Activated CD4-positive, alpha-beta T cell treated with anti-CD3 and anti-CD28 coated beads for 24 hours (primary cell): Measurements from ENCODE around the gene CACNA1C.

ENCODE experiments used
- DNase-seq, 2 donors: peaks; one replicate each; pipeline ENCODE4 v3.0.0-alpha.2; 2020; ENCODE audit warnings: low read depth in 2 of 2

Gene CACNA1C

GRCh38 chr12:2140858-2141519, 88.2 kb downstream of the CACNA1C start:
- DNase-seq: no peak

- no peak for DNase-seq
Observed at GRCh38 chr12:2142068-2142467, 89.3 kb downstream of the CACNA1C start.

DNA sequence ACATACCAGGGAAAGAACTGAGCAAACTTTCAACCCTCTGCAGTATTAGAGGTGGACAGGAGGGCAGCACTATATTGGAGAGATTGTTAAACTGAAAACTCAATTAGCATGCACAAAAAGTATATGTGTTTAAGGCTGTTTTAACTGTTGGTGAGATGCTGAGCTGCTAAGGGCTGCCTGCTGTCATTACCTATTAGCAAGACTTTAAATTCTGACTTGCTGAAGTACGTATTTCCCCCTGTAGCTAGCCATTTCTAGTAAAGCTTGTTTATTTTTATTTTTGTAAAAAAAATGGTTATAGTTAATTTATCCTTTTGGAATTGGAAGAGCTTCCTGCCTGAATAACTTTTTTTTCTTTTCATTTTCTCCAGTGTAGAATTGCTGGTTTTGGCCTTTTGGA, 92.2 kb downstream of the CACNA1C start:
- DNase-seq: no peak

- DNase-seq: no peak
Observed at GRCh38 chr12:2145433-2145998, 92.7 kb downstream of the CACNA1C start.

GRCh38 chr12:2147335-2147734, 94.5 kb downstream of the CACNA1C start:
- no peak for DNase-seq

GRCh38 chr12:2149091-2149490, 96.3 kb downstream of the CACNA1C start:
- no peak for DNase-seq

DNA sequence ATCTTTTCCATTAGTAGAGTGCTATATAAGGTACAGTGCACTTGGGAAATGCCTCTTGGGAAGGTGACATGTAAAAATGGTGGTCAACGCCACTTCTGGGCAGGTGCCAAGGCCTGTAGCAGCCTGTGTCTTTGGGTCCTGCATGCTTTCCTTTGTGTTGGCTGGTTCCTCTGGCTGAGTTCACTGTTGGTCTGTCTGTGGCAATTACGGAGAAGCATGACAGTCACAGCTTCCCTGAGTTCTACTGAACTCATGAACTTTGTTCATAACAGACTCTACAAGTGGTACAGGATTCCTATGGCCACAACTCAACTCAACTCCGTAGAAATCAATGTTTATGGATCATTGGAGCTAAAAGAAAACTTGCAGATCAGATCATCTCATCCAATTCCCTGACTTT, 98.0 kb downstream of the CACNA1C start:
- DNase-seq: no peak

DNA sequence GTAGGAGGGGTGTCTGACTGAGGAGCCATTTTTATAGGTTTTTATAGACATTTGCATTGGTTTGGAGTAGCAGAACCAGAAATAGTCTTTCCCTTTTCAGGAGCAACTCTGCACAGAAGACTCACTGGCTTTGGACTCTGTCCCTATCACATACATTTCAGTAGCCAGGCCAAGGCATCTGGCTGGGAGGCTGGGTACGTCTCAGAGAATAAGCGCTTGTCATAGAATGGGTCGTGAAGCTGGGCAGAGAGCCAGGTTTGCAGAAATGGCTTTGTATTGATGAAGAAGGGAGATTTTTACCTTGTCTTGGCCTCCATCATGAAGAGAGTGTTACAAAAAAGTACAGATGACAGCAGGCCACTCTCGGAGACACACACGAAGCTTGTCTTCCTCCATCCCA, 98.6 kb downstream of the CACNA1C start:
- no peak for DNase-seq

- DNase-seq: no peak
Observed at GRCh38 chr12:2152134-2152533, 99.3 kb downstream of the CACNA1C start.

DNA sequence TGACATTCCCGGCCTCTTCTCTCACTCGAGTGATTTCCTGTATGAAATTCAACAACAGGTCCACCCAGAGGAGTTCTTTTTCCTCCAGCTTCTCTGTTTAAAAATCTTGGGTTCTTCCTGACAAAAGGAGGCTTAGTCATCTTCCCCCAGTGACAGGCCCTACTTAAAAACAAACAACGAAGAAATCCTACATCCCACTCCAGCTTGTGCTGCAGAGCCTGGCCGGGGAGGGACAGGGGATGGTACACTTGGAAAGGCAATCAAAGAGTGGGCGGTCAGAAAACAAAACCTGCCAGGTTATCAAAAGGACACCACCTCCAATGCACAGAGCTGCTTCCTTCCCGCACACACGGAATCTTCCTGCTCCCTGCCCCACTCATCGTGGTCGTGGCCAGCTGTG, 101.3 kb downstream of the CACNA1C start:
- no peak for DNase-seq

- DNase-seq: no peak
Observed at GRCh38 chr12:2154521-2154920, 101.7 kb downstream of the CACNA1C start.

- DNase-seq: no peak
Observed at GRCh38 chr12:2156333-2156732, 103.5 kb downstream of the CACNA1C start.

DNA sequence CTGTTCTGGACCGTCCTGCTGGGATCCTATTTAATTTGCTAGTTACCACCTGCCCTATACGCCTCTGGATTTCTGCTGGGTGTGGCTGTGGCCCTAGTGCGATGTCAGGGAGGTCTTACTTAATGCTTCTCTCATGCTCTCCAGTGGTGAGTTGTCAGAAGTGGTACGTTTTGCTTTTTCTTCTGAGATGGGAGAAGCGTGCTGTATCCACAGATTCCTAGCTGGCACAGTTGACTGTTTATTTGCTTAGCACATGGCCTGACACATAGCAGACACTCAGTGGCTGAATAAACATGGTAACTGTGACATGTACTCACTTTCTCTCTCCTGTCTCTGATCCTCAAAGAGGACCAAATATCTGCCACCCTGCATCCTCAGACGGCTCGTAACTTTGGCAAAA, 107.3 kb downstream of the CACNA1C start:
- no peak for DNase-seq

GRCh38 chr12:2161473-2161872, 108.7 kb downstream of the CACNA1C start:
- no peak for DNase-seq

GRCh38 chr12:2163177-2163941, 110.6 kb downstream of the CACNA1C start:
- no peak for DNase-seq

- DNase-seq: no peak
Observed at GRCh38 chr12:2165021-2165420, 112.2 kb downstream of the CACNA1C start.

- DNase-seq: no peak
Observed at GRCh38 chr12:2165927-2166326, 113.1 kb downstream of the CACNA1C start.

DNA sequence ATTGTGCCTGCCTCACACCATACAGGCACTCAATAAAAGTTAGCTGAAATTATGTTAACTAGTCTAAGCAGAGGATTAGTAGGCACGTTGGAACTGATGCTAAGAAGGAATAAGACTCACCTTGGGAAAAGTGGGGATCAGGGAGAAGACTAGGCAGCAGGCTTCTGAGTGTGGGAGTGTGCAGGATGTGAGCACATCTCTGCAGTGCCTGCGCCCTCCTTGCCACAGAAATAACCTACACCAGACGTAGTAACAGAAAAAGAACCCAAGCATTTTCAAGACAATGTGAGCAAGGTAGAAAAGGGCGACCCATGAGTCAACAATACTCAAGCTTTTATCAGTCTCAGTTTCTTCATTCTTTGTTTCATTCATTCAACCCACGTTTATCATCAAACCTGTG, 113.9 kb downstream of the CACNA1C start:
- DNase-seq: no peak

DNA sequence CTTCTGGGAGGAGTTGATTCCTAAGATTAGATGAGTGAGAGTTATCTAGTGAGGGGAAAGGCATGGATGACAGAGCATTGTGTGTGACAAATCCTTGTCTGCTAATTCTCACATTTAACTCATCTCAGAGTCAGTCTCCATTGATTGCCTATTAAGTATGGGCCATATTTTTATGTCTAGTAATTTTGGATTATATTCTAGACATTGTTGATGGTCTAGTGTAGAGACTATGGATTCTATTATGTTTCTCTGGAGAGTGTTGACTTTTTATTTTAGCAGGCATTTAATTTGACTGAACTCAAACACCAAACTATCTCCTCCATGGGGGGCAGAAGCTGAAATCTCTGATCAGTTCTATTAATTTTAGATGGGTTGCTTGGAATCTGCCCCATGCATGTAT, 114.4 kb downstream of the CACNA1C start:
- DNase-seq: no peak

DNA sequence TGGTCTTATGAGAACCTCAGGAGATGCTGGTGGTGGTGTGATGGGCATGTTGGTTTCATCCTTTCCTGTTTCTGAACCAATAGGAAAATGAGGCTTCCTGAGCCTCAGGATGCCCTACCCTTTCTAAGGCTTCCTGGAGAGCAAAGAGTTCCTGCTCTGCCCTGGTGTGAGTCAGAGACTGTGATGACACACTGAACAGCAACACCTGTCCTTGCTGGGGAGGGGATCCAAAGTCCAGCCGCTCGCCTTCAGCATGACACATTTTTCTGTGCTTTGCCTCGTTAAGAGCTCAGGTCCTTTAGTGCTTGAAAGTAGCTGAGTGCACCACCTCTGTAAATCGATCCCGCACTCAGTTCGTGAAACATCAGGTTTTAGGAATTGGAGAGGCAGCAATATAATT, 116.0 kb downstream of the CACNA1C start:
- no peak for DNase-seq

- no peak for DNase-seq
Observed at GRCh38 chr12:2169489-2169888, 116.7 kb downstream of the CACNA1C start.

GRCh38 chr12:2169940-2170339, 117.2 kb downstream of the CACNA1C start:
- DNase-seq: no peak

- DNase-seq: no peak
Observed at GRCh38 chr12:2170376-2170775, 117.6 kb downstream of the CACNA1C start.
